B cell (primary cell): ENCODE measurements around the gene DRC7.

Experiments used
- CTCF ChIP-seq: fragments of 200-600 bp; IDR thresholded peaks from one replicate; pipeline ENCODE4 v1.8.0; 2022; ENCODE audit warnings: antibody characterized with exemption, mild to moderate bottlenecking
- EZH2 ChIP-seq: IDR thresholded peaks from 2 replicates; pipeline ENCODE4 v1.6.1; 2012; ENCODE audit warnings: borderline replicate concordance, low read depth, mild to moderate bottlenecking, moderate library complexity, low read length; ENCODE audit not compliant: insufficient read depth, poor library complexity, severe bottlenecking

DNA sequence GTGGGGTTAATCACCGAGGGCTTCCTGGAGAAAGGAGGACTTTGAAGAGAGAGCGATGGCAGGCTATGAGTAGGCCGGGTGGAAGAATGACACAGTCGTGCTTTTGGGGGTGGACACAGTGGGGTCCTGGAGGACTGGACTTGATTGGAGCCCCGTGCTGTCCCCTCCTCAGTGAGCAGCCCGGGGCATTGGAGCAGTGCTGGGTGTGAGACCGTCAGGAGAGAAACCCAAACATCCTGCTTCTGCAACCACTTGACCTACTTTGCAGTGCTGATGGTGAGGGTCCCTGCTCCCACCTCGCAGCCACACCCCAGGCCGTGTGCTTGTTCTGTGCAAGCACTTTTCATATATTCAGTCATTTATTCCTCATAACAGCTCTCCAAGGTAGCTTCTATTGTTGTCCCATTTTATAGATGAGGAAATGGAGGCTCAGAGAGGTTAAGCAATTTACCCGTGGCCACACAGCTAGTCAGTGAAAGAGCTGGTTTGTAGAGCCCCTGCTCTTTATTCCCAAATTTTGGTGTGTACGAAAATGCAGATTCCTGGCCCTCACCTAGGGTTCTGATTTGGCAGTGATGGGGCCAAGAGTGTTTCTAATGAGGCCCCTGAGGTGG, 38.2 kb upstream of the DRC7 start:
- TF ChIP-seq CTCF (no peak), EZH2 (no peak)
